ENCODE measurements around the gene DCDC2.
"Not testable (repeated sequence)": the region's sequence is repeated elsewhere in the genome, so short reads cannot be mapped to it uniquely, and the experiment has no call there.

DNA sequence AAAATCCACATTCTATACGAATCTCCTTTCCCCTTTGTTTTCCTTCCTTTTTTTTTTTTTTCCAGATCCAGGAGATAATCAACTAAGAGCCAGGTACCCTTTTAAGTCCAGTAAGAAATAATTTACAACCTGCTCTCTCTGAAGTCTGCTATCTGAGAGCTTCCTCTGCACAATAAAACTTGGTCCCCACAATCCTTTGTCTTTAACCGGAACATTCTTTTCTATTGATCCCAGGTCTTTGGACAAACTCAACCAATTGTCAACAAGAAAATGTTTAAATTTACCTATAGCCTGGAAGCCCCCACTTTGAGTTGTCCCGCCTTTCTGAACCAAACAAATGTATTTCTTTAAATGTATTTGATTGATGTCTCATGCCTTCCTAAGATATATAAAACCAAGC lies 35.4 kb downstream of the DCDC2 start:
- TF ChIP-seq CBFB (CRISPR knock-in tag; IDR thresholded peaks at IDR 0.05; ENCODE audit: low read depth); TP53 (CRISPR knock-in tag; IDR thresholded peaks at IDR 0.05); NFYB (CRISPR knock-in tag; conservative IDR thresholded peaks at IDR 0.05; ENCODE audit: low read depth); NR2C2 (CRISPR knock-in tag; IDR thresholded peaks at IDR 0.05); NR3C1 (CRISPR knock-in tag; conservative IDR thresholded peaks at IDR 0.05; ENCODE audit: low read depth); KAT7 (CRISPR knock-in tag; IDR thresholded peaks at IDR 0.05; ENCODE audit: borderline replicate concordance); JUN (CRISPR knock-in tag; IDR thresholded peaks at IDR 0.05): not testable (repeated sequence)
- TF ChIP-seq, protein P1, sequence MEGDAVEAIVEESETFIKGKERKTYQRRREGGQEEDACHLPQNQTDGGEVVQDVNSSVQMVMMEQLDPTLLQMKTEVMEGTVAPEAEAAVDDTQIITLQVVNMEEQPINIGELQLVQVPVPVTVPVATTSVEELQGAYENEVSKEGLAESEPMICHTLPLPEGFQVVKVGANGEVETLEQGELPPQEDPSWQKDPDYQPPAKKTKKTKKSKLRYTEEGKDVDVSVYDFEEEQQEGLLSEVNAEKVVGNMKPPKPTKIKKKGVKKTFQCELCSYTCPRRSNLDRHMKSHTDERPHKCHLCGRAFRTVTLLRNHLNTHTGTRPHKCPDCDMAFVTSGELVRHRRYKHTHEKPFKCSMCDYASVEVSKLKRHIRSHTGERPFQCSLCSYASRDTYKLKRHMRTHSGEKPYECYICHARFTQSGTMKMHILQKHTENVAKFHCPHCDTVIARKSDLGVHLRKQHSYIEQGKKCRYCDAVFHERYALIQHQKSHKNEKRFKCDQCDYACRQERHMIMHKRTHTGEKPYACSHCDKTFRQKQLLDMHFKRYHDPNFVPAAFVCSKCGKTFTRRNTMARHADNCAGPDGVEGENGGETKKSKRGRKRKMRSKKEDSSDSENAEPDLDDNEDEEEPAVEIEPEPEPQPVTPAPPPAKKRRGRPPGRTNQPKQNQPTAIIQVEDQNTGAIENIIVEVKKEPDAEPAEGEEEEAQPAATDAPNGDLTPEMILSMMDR (IDR thresholded peaks at IDR 0.05): not testable (repeated sequence)
- TF ChIP-seq, protein P2, sequence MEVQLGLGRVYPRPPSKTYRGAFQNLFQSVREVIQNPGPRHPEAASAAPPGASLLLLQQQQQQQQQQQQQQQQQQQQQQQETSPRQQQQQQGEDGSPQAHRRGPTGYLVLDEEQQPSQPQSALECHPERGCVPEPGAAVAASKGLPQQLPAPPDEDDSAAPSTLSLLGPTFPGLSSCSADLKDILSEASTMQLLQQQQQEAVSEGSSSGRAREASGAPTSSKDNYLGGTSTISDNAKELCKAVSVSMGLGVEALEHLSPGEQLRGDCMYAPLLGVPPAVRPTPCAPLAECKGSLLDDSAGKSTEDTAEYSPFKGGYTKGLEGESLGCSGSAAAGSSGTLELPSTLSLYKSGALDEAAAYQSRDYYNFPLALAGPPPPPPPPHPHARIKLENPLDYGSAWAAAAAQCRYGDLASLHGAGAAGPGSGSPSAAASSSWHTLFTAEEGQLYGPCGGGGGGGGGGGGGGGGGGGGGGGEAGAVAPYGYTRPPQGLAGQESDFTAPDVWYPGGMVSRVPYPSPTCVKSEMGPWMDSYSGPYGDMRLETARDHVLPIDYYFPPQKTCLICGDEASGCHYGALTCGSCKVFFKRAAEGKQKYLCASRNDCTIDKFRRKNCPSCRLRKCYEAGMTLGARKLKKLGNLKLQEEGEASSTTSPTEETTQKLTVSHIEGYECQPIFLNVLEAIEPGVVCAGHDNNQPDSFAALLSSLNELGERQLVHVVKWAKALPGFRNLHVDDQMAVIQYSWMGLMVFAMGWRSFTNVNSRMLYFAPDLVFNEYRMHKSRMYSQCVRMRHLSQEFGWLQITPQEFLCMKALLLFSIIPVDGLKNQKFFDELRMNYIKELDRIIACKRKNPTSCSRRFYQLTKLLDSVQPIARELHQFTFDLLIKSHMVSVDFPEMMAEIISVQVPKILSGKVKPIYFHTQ (CRISPR knock-in tag; IDR thresholded peaks at IDR 0.05): not testable (repeated sequence)
- TF ChIP-seq, protein P3, sequence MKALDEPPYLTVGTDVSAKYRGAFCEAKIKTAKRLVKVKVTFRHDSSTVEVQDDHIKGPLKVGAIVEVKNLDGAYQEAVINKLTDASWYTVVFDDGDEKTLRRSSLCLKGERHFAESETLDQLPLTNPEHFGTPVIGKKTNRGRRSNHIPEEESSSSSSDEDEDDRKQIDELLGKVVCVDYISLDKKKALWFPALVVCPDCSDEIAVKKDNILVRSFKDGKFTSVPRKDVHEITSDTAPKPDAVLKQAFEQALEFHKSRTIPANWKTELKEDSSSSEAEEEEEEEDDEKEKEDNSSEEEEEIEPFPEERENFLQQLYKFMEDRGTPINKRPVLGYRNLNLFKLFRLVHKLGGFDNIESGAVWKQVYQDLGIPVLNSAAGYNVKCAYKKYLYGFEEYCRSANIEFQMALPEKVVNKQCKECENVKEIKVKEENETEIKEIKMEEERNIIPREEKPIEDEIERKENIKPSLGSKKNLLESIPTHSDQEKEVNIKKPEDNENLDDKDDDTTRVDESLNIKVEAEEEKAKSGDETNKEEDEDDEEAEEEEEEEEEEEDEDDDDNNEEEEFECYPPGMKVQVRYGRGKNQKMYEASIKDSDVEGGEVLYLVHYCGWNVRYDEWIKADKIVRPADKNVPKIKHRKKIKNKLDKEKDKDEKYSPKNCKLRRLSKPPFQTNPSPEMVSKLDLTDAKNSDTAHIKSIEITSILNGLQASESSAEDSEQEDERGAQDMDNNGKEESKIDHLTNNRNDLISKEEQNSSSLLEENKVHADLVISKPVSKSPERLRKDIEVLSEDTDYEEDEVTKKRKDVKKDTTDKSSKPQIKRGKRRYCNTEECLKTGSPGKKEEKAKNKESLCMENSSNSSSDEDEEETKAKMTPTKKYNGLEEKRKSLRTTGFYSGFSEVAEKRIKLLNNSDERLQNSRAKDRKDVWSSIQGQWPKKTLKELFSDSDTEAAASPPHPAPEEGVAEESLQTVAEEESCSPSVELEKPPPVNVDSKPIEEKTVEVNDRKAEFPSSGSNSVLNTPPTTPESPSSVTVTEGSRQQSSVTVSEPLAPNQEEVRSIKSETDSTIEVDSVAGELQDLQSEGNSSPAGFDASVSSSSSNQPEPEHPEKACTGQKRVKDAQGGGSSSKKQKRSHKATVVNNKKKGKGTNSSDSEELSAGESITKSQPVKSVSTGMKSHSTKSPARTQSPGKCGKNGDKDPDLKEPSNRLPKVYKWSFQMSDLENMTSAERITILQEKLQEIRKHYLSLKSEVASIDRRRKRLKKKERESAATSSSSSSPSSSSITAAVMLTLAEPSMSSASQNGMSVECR (CRISPR knock-in tag; IDR thresholded peaks at IDR 0.05; ENCODE audit: borderline replicate concordance): not testable (repeated sequence)
- TF ChIP-seq, protein P4, sequence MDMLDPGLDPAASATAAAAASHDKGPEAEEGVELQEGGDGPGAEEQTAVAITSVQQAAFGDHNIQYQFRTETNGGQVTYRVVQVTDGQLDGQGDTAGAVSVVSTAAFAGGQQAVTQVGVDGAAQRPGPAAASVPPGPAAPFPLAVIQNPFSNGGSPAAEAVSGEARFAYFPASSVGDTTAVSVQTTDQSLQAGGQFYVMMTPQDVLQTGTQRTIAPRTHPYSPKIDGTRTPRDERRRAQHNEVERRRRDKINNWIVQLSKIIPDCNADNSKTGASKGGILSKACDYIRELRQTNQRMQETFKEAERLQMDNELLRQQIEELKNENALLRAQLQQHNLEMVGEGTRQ (CRISPR knock-in tag; IDR thresholded peaks at IDR 0.05): not testable (repeated sequence)
- TF ChIP-seq, protein P5, sequence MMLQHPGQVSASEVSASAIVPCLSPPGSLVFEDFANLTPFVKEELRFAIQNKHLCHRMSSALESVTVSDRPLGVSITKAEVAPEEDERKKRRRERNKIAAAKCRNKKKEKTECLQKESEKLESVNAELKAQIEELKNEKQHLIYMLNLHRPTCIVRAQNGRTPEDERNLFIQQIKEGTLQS (CRISPR knock-in tag; conservative IDR thresholded peaks at IDR 0.05): not testable (repeated sequence)
- TF ChIP-seq, protein P6, sequence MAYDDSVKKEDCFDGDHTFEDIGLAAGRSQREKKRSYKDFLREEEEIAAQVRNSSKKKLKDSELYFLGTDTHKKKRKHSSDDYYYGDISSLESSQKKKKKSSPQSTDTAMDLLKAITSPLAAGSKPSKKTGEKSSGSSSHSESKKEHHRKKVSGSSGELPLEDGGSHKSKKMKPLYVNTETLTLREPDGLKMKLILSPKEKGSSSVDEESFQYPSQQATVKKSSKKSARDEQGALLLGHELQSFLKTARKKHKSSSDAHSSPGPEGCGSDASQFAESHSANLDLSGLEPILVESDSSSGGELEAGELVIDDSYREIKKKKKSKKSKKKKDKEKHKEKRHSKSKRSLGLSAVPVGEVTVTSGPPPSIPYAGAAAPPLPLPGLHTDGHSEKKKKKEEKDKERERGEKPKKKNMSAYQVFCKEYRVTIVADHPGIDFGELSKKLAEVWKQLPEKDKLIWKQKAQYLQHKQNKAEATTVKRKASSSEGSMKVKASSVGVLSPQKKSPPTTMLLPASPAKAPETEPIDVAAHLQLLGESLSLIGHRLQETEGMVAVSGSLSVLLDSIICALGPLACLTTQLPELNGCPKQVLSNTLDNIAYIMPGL (CRISPR knock-in tag; IDR thresholded peaks at IDR 0.05): not testable (repeated sequence)
